DND-41 (cell line): Measurements from ENCODE around the gene ABHD17C.

Source experiments
- ATAC-seq: fragments of 200-7000 bp; cut with Tn5 transposase; 3 replicates; pipeline ENCODE4 v1.9.1; 2021; ENCODE audit warnings: low read depth; ENCODE audit not compliant: insufficient read depth
- DNase-seq: peaks from one replicate; pipeline ENCODE4 v3.0.0-alpha.2; 2020
- H2AFZ ChIP-seq: 2 replicates; pipeline ENCODE4 v1.6.0; 2012; ENCODE audit warnings: low read depth, low read length
- H3K27ac ChIP-seq: 2 replicates; pipeline ENCODE4 v1.5.1; 2012; ENCODE audit warnings: low read length, inconsistent platforms
- H3K27me3 ChIP-seq: fragments of 200-600 bp; sonication (generic); 2 replicates; pipeline ENCODE4 v1.6.0; 2012; ENCODE audit warnings: low read length, mild to moderate bottlenecking, inconsistent platforms; ENCODE audit not compliant: insufficient read depth, poor library complexity
- H3K36me3 ChIP-seq: 2 replicates; pipeline ENCODE4 v1.5.1; 2012; ENCODE audit warnings: low read length, inconsistent platforms; ENCODE audit not compliant: insufficient read depth
- H3K4me1 ChIP-seq: 2 replicates; pipeline ENCODE4 v1.5.1; 2012; ENCODE audit warnings: mild to moderate bottlenecking, low read length; ENCODE audit not compliant: insufficient read depth
- H3K4me2 ChIP-seq: 2 replicates; pipeline ENCODE4 v1.6.0; 2012; ENCODE audit warnings: mild to moderate bottlenecking, moderate library complexity, low read length, inconsistent platforms; ENCODE audit not compliant: insufficient read depth
- H3K4me3 ChIP-seq, 2 experiments: fragments of 200-600 bp in 1 of 2; shearing (Covaris generic) in 1 of 2; 2 replicates each; pipeline ENCODE4 v1.5.1; 2012 to 2016; ENCODE audit warnings: inconsistent platforms in 2 of 2, low read length in 2 of 2, mild to moderate bottlenecking in 2 of 2, low read depth in 1 of 2, moderate library complexity in 1 of 2
- H3K79me2 ChIP-seq: 2 replicates; pipeline ENCODE4 v1.6.0; 2012; ENCODE audit warnings: low read length, inconsistent platforms; ENCODE audit not compliant: insufficient read depth
- H3K9ac ChIP-seq: 2 replicates; pipeline ENCODE4 v1.6.0; 2012; ENCODE audit warnings: low read depth, mild to moderate bottlenecking, inconsistent platforms, low read length, moderate library complexity
- H3K9me3 ChIP-seq: 2 replicates; pipeline ENCODE4 v1.5.1; 2012; ENCODE audit warnings: low read length, moderate library complexity, mild to moderate bottlenecking, inconsistent platforms; ENCODE audit not compliant: insufficient read depth, severe bottlenecking
- H4K20me1 ChIP-seq: 2 replicates; pipeline ENCODE4 v1.6.0; 2012; ENCODE audit warnings: low read length; ENCODE audit not compliant: insufficient read depth
- CTCF ChIP-seq: IDR thresholded peaks from 2 replicates; pipeline ENCODE4 v1.5.1; 2012; ENCODE audit warnings: borderline replicate concordance, low read length, moderate library complexity, mild to moderate bottlenecking; ENCODE audit not compliant: poor library complexity, severe bottlenecking; ENCODE audit errors: extremely low read depth
- EZH2 ChIP-seq: IDR thresholded peaks from 3 replicates; pipeline ENCODE4 v1.6.1; 2012; ENCODE audit warnings: borderline replicate concordance, low read depth, mild to moderate bottlenecking, moderate library complexity, low read length, inconsistent platforms; ENCODE audit not compliant: severe bottlenecking

The ABHD17C gene

GRCh38 chr15:80790236-80790635 lies 95.1 kb downstream of the ABHD17C start:
- Histone ChIP-seq H3K4me1 (no peaks in the 10 kb centered on the region), H4K20me1 (no peaks in the 10 kb centered on the region), H3K9ac (no peak overlapping the region), H3K27ac (no peak overlapping the region), H3K79me2 (no peaks in the 10 kb centered on the region), H3K27me3 (peaks cover 15% of the 10 kb centered on the region), H2AFZ (no peak overlapping the region), H3K4me2 (no peak overlapping the region), H3K36me3 (no peaks in the 10 kb centered on the region), H3K9me3 (no peaks in the 10 kb centered on the region), H3K4me3 (no peak overlapping the region)
- no peak for DNase-seq
- no peak for TF ChIP-seq EZH2
- TF ChIP-seq CTCF, result no peak
- ATAC-seq, result no peak

- DNase-seq (no peak), ATAC-seq (no peak)
- Histone ChIP-seq H3K4me1 (no peaks in the 10 kb centered on the region), H3K9ac (no peak overlapping the region), H3K27ac (no peak overlapping the region), H3K27me3 (peaks cover 15% of the 10 kb centered on the region), H2AFZ (no peak overlapping the region), H3K9me3 (no peaks in the 10 kb centered on the region), H3K36me3 (no peaks in the 10 kb centered on the region), H3K4me3 (no peak overlapping the region), H4K20me1 (no peaks in the 10 kb centered on the region), H3K4me2 (no peak overlapping the region), H3K79me2 (no peaks in the 10 kb centered on the region)
- TF ChIP-seq EZH2, result no peak
- no peak for TF ChIP-seq CTCF
Observed at GRCh38 chr15:80791004-80791403, 95.9 kb downstream of the ABHD17C start.

- Histone ChIP-seq H3K9ac (no peak overlapping the region), H3K4me1 (no peaks in the 10 kb centered on the region), H3K27me3 (peaks cover 25% of the 10 kb centered on the region), H2AFZ (no peak overlapping the region), H4K20me1 (no peaks in the 10 kb centered on the region), H3K79me2 (no peaks in the 10 kb centered on the region), H3K27ac (no peak overlapping the region), H3K36me3 (no peaks in the 10 kb centered on the region), H3K4me2 (no peak overlapping the region), H3K4me3 (no peak overlapping the region), H3K9me3 (no peaks in the 10 kb centered on the region)
- ATAC-seq (no peak), DNase-seq (no peak)
- TF ChIP-seq CTCF (no peak), EZH2 (no peak)
Observed at GRCh38 chr15:80796407-80796806, 101.3 kb downstream of the ABHD17C start.

DNA sequence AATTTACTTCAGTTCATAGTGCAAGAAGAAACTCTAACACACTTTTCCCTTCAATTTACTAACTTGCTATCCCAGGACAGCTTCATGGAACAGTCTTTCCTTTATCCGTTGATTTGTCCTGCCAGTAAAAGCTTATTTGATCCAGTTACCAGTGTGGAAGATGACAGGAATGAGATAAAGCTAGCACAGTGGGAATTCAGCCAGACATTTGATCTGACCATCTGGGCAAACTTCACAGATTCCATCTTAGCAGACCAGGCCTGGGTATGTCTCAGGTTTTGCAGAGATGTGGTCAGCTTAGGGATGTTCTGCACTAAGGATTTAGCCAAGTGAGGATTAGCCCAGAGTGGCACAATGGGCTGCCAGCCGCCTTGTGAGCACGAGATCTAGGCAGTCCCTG lies 103.8 kb downstream of the ABHD17C start:
- H3K4me1 ChIP-seq, result no peaks in the 10 kb centered on the region
- H4K20me1 ChIP-seq, result no peaks in the 10 kb centered on the region; the same call in 1 of the 2 replicates
- H3K36me3 ChIP-seq, result no peaks in the 10 kb centered on the region
- H3K9me3 ChIP-seq, result no peaks in the 10 kb centered on the region
- DNase-seq (no peak), ATAC-seq (no peak)
- TF ChIP-seq CTCF (no peak), EZH2 (no peak)
- no peak overlapping the region for H3K4me3 ChIP-seq
- H3K27me3 ChIP-seq, result peaks cover 15% of the 10 kb centered on the region
- no peak overlapping the region for H3K9ac ChIP-seq
- no peak overlapping the region for H3K27ac ChIP-seq
- no peaks in the 10 kb centered on the region for H3K79me2 ChIP-seq
- no peak overlapping the region for H3K4me2 ChIP-seq
- H2AFZ ChIP-seq, result no peak overlapping the region
